K562 (cell line): Measurements from ENCODE around the gene ZNF441. TPM values are rescaled to one million over a fixed set of nuclear protein-coding genes. Genes with fewer than 3 reads are reported as not detected.

Source experiments
- CHD1 ChIP-seq: fragments of 200-600 bp; sonication (generic); IDR thresholded peaks from one replicate; pipeline ENCODE4 v1.6.1; 2012; ENCODE audit warnings: mild to moderate bottlenecking, moderate library complexity, low read length, inconsistent platforms
- EZH2 ChIP-seq: IDR thresholded peaks from 2 replicates; pipeline ENCODE4 v1.6.1; 2012; ENCODE audit warnings: low read depth, mild to moderate bottlenecking, inconsistent platforms, low read length, borderline replicate concordance
- GABPA ChIP-seq: fragments of 200-800 bp; sonication (Bioruptor generic); conservative IDR thresholded peaks from 2 replicates; pipeline ENCODE4 v1.6.1; 2016; ENCODE audit warnings: low read depth, missing genetic modification characterization, missing compliant biosample characterization
- HDAC2 ChIP-seq: fragments of 450-650 bp; IDR thresholded peaks from 2 replicates; pipeline ENCODE4 v1.6.1; 2016; ENCODE audit warnings: mild to moderate bottlenecking
- HES1 ChIP-seq: fragments of 450-650 bp; IDR thresholded peaks from 2 replicates; pipeline ENCODE4 v1.6.1; 2016; ENCODE audit warnings: low read depth, mild to moderate bottlenecking, moderate library complexity
- HNRNPK ChIP-seq: fragments of 200-400 bp; formaldehyde crosslinking; IDR thresholded peaks from one replicate; pipeline ENCODE4 v1.6.1; 2018; ENCODE audit warnings: mild to moderate bottlenecking, low read depth, low read length; ENCODE audit not compliant: poor library complexity, severe bottlenecking
- HNRNPLL ChIP-seq: fragments of 200-400 bp; formaldehyde crosslinking; IDR thresholded peaks from 2 replicates; pipeline ENCODE4 v1.6.1; 2017; ENCODE audit warnings: low read length, low read depth, mild to moderate bottlenecking; ENCODE audit not compliant: poor library complexity, severe bottlenecking
- LCOR ChIP-seq: sonication (generic); formaldehyde crosslinking; IDR thresholded peaks from 2 replicates; pipeline ENCODE4 v1.8.0; 2022; ENCODE audit warnings: mild to moderate bottlenecking, missing genetic modification reagents
- MEF2D ChIP-seq: conservative IDR thresholded peaks from 2 replicates; pipeline ENCODE4 v1.6.1; 2016; ENCODE audit warnings: low read depth, missing genetic modification characterization, missing compliant biosample characterization
- MYC ChIP-seq, 2 experiments: fragments of 250-450 bp in 1 of 2; sonication (Bioruptor Pico) in 1 of 2; IDR thresholded peaks; 2 replicates each; pipeline versions ENCODE4 v1.5.1 to v1.6.1; 2012 to 2021; ENCODE audit warnings: low read depth in 2 of 2, borderline replicate concordance in 1 of 2, improper control_type of control experiment in 1 of 2, low read length in 1 of 2, mild to moderate bottlenecking in 1 of 2, moderate library complexity in 1 of 2
- PHB ChIP-seq: fragments of 250-450 bp; sonication (Bioruptor Pico); IDR thresholded peaks from 2 replicates; pipeline ENCODE4 v1.5.0; 2021
- PML ChIP-seq: IDR thresholded peaks from 2 replicates; pipeline ENCODE4 v1.6.1; 2012; ENCODE audit warnings: low read length, inconsistent platforms
- PTTG1 ChIP-seq: fragments of 450-650 bp; IDR thresholded peaks from 2 replicates; pipeline ENCODE4 v1.6.1; 2016; ENCODE audit warnings: low read depth, mild to moderate bottlenecking, missing genetic modification characterization, missing compliant biosample characterization
- SLC30A9 ChIP-seq: fragments of 250-450 bp; sonication (Bioruptor Pico); IDR thresholded peaks from 2 replicates; pipeline ENCODE4 v1.8.0; 2022; ENCODE audit warnings: mild to moderate bottlenecking, moderate library complexity
- STAT6 ChIP-seq: sonication (generic); formaldehyde crosslinking; IDR thresholded peaks from 2 replicates; pipeline ENCODE4 v1.8.1; 2023; ENCODE audit warnings: mild to moderate bottlenecking, missing genetic modification reagents
- TGIF2 ChIP-seq: sonication (generic); formaldehyde crosslinking; IDR thresholded peaks from 2 replicates; pipeline ENCODE4 v1.8.1; 2022; ENCODE audit warnings: mild to moderate bottlenecking, missing genetic modification reagents, moderate library complexity
- TRIM24 ChIP-seq, 2 experiments: fragments of 450-650 bp; IDR thresholded peaks; 2 replicates each; pipeline ENCODE4 v1.6.1; 2016
- TRIM28 ChIP-seq: fragments of 450-650 bp; IDR thresholded peaks from 2 replicates; pipeline ENCODE4 v1.6.1; 2017
- XRCC5 ChIP-seq: fragments of 200-400 bp; formaldehyde crosslinking; IDR thresholded peaks from 2 replicates; pipeline ENCODE4 v1.6.1; 2017; ENCODE audit warnings: low read depth, mild to moderate bottlenecking, low read length
- ZBED1 ChIP-seq: IDR thresholded peaks from 2 replicates; pipeline ENCODE4 v1.6.1; 2014
- ZKSCAN3 ChIP-seq: fragments of 250-450 bp; sonication (Bioruptor Pico); IDR thresholded peaks from 2 replicates; pipeline ENCODE4 v1.4.0; 2020
- ZKSCAN8 ChIP-seq: fragments of 200-800 bp; sonication (Bioruptor generic); IDR thresholded peaks from 2 replicates; pipeline ENCODE4 v1.6.1; 2016; ENCODE audit warnings: missing genetic modification characterization, missing compliant biosample characterization
- ZNF324 ChIP-seq: fragments of 250-450 bp; sonication (Bioruptor Pico); IDR thresholded peaks from 2 replicates; pipeline ENCODE4 v1.4.0; 2020; ENCODE audit warnings: mild to moderate bottlenecking
- ZNF699 ChIP-seq: fragments of 250-450 bp; sonication (Bioruptor Pico); IDR thresholded peaks from 2 replicates; pipeline ENCODE4 v1.8.0; 2021; ENCODE audit warnings: mild to moderate bottlenecking, moderate library complexity; ENCODE audit not compliant: insufficient replicate concordance
- polyA plus RNA-seq, 8 experiments: library from polyadenylated mRNA; depleted of rRNA in 4 of 8; stranded (reverse) in 5 of 8; unstranded in 3 of 8; fragments of >200 nt; fragmentation: Nextera tagmentation in 2 of 8; fragmentation: Illumina TruSeq in 1 of 8; extraction: Ambion mirVana in 2 of 8; extraction: Trizol in 1 of 8; gene quantifications; 2 replicates each; pipeline versions ENCODE4 v1.2.1 to v1.2.3, GENCODE V29; 2011 to 2014; ENCODE audit warnings: inconsistent platforms in 1 of 8, missing spikeins in 1 of 8
- total RNA-seq, 7 experiments: library from RNA; depleted of rRNA in 6 of 7; stranded (reverse); fragments of >200 nt in 6 of 7; fragmentation: Illumina TruSeq in 2 of 7; extraction: Trizol in 2 of 7; gene quantifications; 2 replicates each; pipeline versions ENCODE4 v1.2.1 to v1.2.3, GENCODE V29; 2011 to 2021; ENCODE audit warnings: low replicate concordance in 1 of 7
- TF ChIP-seq, protein P1 (sequence below): fragments of 250-450 bp; sonication (Bioruptor Pico); IDR thresholded peaks from 2 replicates; pipeline ENCODE4 v1.4.0; 2020; ENCODE audit warnings: borderline replicate concordance
- TF ChIP-seq, protein P2 (sequence below): fragments of 450-650 bp; IDR thresholded peaks from 2 replicates; pipeline ENCODE4 v1.6.1; 2017; ENCODE audit warnings: mild to moderate bottlenecking, moderate library complexity

Gene ZNF441
- total and polyA plus RNA-seq, 9 of the 15 experiments (the other 6 are each of a cell fraction or from before 2014, with no cell fraction given), result 1.9 to 14.0 (median 7.8) TPM

DNA sequence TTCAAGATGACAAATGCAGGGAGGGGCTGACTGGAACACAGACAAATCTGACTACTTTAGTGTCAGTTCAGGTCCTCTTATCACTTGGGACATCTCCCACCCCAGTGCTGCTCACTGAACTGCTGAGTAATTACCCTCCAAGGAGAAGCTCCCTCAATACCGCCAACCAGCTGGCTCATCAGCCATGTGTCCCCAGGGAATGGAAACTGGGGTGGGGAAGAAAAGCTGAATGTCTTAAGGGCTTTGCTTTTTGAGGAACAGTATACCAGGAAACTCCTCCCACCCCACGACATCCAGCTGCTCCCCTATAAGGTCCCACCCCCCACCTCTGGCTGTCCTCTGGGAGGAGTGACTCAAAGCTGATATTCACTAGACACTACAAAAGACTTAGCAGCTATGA, 30.1 kb upstream of the ZNF441 start (continued):
- TF ChIP-seq PHB (CRISPR knock-in tag) (no peak), HNRNPK (no peak), MEF2D (tag) (0 out of 2 replicates have a peak, but pooled peaks have one; percentile 15), HES1 (no peak), ZKSCAN8 (CRISPR knock-in tag) (no peak), EZH2 (no peak), ZKSCAN3 (no peak), HNRNPLL (no peak), TRIM28 (no peak), ZBED1 (no peak), TGIF2 (CRISPR knock-in tag) (no peak), ZNF699 (CRISPR knock-in tag) (no peak), LCOR (CRISPR knock-in tag) (no peak), GABPA (tag) (no peak), ZNF324 (CRISPR knock-in tag) (no peak), PML (no peak), CHD1 (no peak), HDAC2 (peak; percentile 82), STAT6 (no peak), XRCC5 (no peak), TRIM24 (IDR thresholded peaks at IDR 0.05) (no peak), SLC30A9 (CRISPR knock-in tag) (no peak), PTTG1 (tag) (no peak), MYC (IDR thresholded peaks at IDR 0.05; ENCODE audit: low read depth, low read length) (peak; percentile 77), MYC (CRISPR knock-in tag; IDR thresholded peaks at IDR 0.05; ENCODE audit: borderline replicate concordance, low read depth) (no peak)
- TF ChIP-seq, protein P1, sequence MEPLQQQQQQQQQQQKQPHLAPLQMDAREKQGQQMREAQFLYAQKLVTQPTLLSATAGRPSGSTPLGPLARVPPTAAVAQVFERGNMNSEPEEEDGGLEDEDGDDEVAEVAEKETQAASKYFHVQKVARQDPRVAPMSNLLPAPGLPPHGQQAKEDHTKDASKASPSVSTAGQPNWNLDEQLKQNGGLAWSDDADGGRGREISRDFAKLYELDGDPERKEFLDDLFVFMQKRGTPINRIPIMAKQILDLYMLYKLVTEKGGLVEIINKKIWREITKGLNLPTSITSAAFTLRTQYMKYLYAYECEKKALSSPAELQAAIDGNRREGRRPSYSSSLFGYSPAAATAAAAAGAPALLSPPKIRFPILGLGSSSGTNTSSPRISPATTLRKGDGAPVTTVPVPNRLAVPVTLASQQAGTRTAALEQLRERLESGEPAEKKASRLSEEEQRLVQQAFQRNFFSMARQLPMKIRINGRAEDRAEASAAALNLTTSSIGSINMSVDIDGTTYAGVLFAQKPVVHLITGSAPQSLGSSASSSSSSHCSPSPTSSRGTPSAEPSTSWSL (CRISPR knock-in tag), result no peak
- TF ChIP-seq, protein P2, sequence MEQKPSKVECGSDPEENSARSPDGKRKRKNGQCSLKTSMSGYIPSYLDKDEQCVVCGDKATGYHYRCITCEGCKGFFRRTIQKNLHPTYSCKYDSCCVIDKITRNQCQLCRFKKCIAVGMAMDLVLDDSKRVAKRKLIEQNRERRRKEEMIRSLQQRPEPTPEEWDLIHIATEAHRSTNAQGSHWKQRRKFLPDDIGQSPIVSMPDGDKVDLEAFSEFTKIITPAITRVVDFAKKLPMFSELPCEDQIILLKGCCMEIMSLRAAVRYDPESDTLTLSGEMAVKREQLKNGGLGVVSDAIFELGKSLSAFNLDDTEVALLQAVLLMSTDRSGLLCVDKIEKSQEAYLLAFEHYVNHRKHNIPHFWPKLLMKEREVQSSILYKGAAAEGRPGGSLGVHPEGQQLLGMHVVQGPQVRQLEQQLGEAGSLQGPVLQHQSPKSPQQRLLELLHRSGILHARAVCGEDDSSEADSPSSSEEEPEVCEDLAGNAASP, result no peak
